ENCODE data around the gene ZNF385B.

The ZNF385B gene

GRCh38 chr2:179447839-179448447 lies 413.5 kb downstream of the ZNF385B start:
- H3K9me3 ChIP-seq (ENCODE audit: control insufficient read depth in 5 of 5, low read length in 5 of 5), result no peaks in the 10 kb centered on the region
- H3K4me1 ChIP-seq (ENCODE audit: control insufficient read depth in 5 of 5, insufficient read depth in 5 of 5, low read length in 5 of 5), result no peaks in the 10 kb centered on the region
- no peaks in the 10 kb centered on the region for H3K27me3 ChIP-seq (ENCODE audit: control insufficient read depth in 5 of 5, insufficient read depth in 4 of 5, low read length in 5 of 5)
- H3K36me3 ChIP-seq (ENCODE audit: control insufficient read depth in 5 of 5, insufficient read depth in 5 of 5, low read length in 5 of 5), result no peaks in the 10 kb centered on the region
- H3K27ac ChIP-seq (ENCODE audit: low read depth, low read length), result no peak overlapping the region
- H3K4me3 ChIP-seq (ENCODE audit: low read depth in 1 of 5, low read length in 5 of 5), result no peak overlapping the region
- H3K9ac ChIP-seq (ENCODE audit: low read length in 5 of 5), result no peak overlapping the region

- no peak overlapping the region for H3K27ac ChIP-seq (ENCODE audit: low read depth, low read length)
- no peak overlapping the region for H3K4me3 ChIP-seq (ENCODE audit: low read depth in 1 of 5, low read length in 5 of 5)
- no peak overlapping the region for H3K9ac ChIP-seq (ENCODE audit: low read length in 5 of 5)
- H3K4me1 ChIP-seq (ENCODE audit: control insufficient read depth in 5 of 5, insufficient read depth in 5 of 5, low read length in 5 of 5), result no peaks in the 10 kb centered on the region
- H3K27me3 ChIP-seq (ENCODE audit: control insufficient read depth in 5 of 5, insufficient read depth in 4 of 5, low read length in 5 of 5), result no peaks in the 10 kb centered on the region
- no peaks in the 10 kb centered on the region for H3K36me3 ChIP-seq (ENCODE audit: control insufficient read depth in 5 of 5, insufficient read depth in 5 of 5, low read length in 5 of 5)
- no peaks in the 10 kb centered on the region for H3K9me3 ChIP-seq (ENCODE audit: control insufficient read depth in 5 of 5, low read length in 5 of 5)
Measured at GRCh38 chr2:179447421-179447820, 414.0 kb downstream of the ZNF385B start.

- H3K27me3 ChIP-seq (ENCODE audit: control insufficient read depth in 5 of 5, insufficient read depth in 4 of 5, low read length in 5 of 5), result no peaks in the 10 kb centered on the region
- no peak overlapping the region for H3K27ac ChIP-seq (ENCODE audit: low read depth, low read length)
Measured at GRCh38 chr2:179446476-179447141, 414.8 kb downstream of the ZNF385B start.

GRCh38 chr2:179444056-179444455 lies 417.4 kb downstream of the ZNF385B start:
- H3K4me3 ChIP-seq (ENCODE audit: low read depth in 1 of 5, low read length in 5 of 5), result no peak overlapping the region
- H3K36me3 ChIP-seq (ENCODE audit: control insufficient read depth in 5 of 5, insufficient read depth in 5 of 5, low read length in 5 of 5), result no peaks in the 10 kb centered on the region
- no peaks in the 10 kb centered on the region for H3K9me3 ChIP-seq (ENCODE audit: control insufficient read depth in 5 of 5, low read length in 5 of 5)
- H3K4me1 ChIP-seq (ENCODE audit: control insufficient read depth in 5 of 5, insufficient read depth in 5 of 5, low read length in 5 of 5), result no peaks in the 10 kb centered on the region
- no peaks in the 10 kb centered on the region for H3K27me3 ChIP-seq (ENCODE audit: control insufficient read depth in 5 of 5, insufficient read depth in 4 of 5, low read length in 5 of 5)
- H3K27ac ChIP-seq (ENCODE audit: low read depth, low read length), result no peak overlapping the region
- no peak overlapping the region for H3K9ac ChIP-seq (ENCODE audit: low read length in 5 of 5)

More at GRCh38 chr2:179446476-179447141, 414.8 kb downstream of the ZNF385B start:
- Histone ChIP-seq H3K36me3 (ENCODE audit: control insufficient read depth in 5 of 5, insufficient read depth in 5 of 5, low read length in 5 of 5) (no peaks in the 10 kb centered on the region), H3K9me3 (ENCODE audit: control insufficient read depth in 5 of 5, low read length in 5 of 5) (no peaks in the 10 kb centered on the region), H3K4me3 (ENCODE audit: low read depth in 1 of 5, low read length in 5 of 5) (no peak overlapping the region), H3K4me1 (ENCODE audit: control insufficient read depth in 5 of 5, insufficient read depth in 5 of 5, low read length in 5 of 5) (no peaks in the 10 kb centered on the region), H3K9ac (ENCODE audit: low read length in 5 of 5) (no peak overlapping the region)

- Histone ChIP-seq H3K4me1 (ENCODE audit: control insufficient read depth in 5 of 5, insufficient read depth in 5 of 5, low read length in 5 of 5) (no peaks in the 10 kb centered on the region), H3K36me3 (ENCODE audit: control insufficient read depth in 5 of 5, insufficient read depth in 5 of 5, low read length in 5 of 5) (no peaks in the 10 kb centered on the region), H3K27me3 (ENCODE audit: control insufficient read depth in 5 of 5, insufficient read depth in 4 of 5, low read length in 5 of 5) (no peaks in the 10 kb centered on the region), H3K9ac (ENCODE audit: low read length in 5 of 5) (no peak overlapping the region), H3K4me3 (ENCODE audit: low read depth in 1 of 5, low read length in 5 of 5) (no peak overlapping the region), H3K27ac (ENCODE audit: low read depth, low read length) (no peak overlapping the region), H3K9me3 (ENCODE audit: control insufficient read depth in 5 of 5, low read length in 5 of 5) (no peaks in the 10 kb centered on the region)
Measured at GRCh38 chr2:179443180-179443579, 418.2 kb downstream of the ZNF385B start.

GRCh38 chr2:179442206-179442605 lies 419.2 kb downstream of the ZNF385B start:
- no peak overlapping the region for H3K4me3 ChIP-seq (ENCODE audit: low read depth in 1 of 5, low read length in 5 of 5)
- no peak overlapping the region for H3K9ac ChIP-seq (ENCODE audit: low read length in 5 of 5)
- H3K27ac ChIP-seq (ENCODE audit: low read depth, low read length), result no peak overlapping the region
- no peaks in the 10 kb centered on the region for H3K36me3 ChIP-seq (ENCODE audit: control insufficient read depth in 5 of 5, insufficient read depth in 5 of 5, low read length in 5 of 5)
- H3K27me3 ChIP-seq (ENCODE audit: control insufficient read depth in 5 of 5, insufficient read depth in 4 of 5, low read length in 5 of 5), result no peaks in the 10 kb centered on the region
- no peaks in the 10 kb centered on the region for H3K9me3 ChIP-seq (ENCODE audit: control insufficient read depth in 5 of 5, low read length in 5 of 5)
- no peaks in the 10 kb centered on the region for H3K4me1 ChIP-seq (ENCODE audit: control insufficient read depth in 5 of 5, insufficient read depth in 5 of 5, low read length in 5 of 5)

- H3K4me3 ChIP-seq (ENCODE audit: low read depth in 1 of 5, low read length in 5 of 5), result no peak overlapping the region
- H3K4me1 ChIP-seq (ENCODE audit: control insufficient read depth in 5 of 5, insufficient read depth in 5 of 5, low read length in 5 of 5), result no peaks in the 10 kb centered on the region
- H3K27me3 ChIP-seq (ENCODE audit: control insufficient read depth in 5 of 5, insufficient read depth in 4 of 5, low read length in 5 of 5), result no peaks in the 10 kb centered on the region
- no peaks in the 10 kb centered on the region for H3K36me3 ChIP-seq (ENCODE audit: control insufficient read depth in 5 of 5, insufficient read depth in 5 of 5, low read length in 5 of 5)
- H3K9ac ChIP-seq (ENCODE audit: low read length in 5 of 5), result no peak overlapping the region
- H3K27ac ChIP-seq (ENCODE audit: low read depth, low read length), result no peak overlapping the region
- H3K9me3 ChIP-seq (ENCODE audit: control insufficient read depth in 5 of 5, low read length in 5 of 5), result no peaks in the 10 kb centered on the region
Measured at GRCh38 chr2:179441551-179441950, 419.9 kb downstream of the ZNF385B start.

- Histone ChIP-seq H3K27me3 (ENCODE audit: control insufficient read depth in 5 of 5, insufficient read depth in 4 of 5, low read length in 5 of 5) (no peaks in the 10 kb centered on the region), H3K27ac (ENCODE audit: low read depth, low read length) (no peak overlapping the region), H3K9ac (ENCODE audit: low read length in 5 of 5) (no peak overlapping the region), H3K4me1 (ENCODE audit: control insufficient read depth in 5 of 5, insufficient read depth in 5 of 5, low read length in 5 of 5) (no peaks in the 10 kb centered on the region), H3K9me3 (ENCODE audit: control insufficient read depth in 5 of 5, low read length in 5 of 5) (no peaks in the 10 kb centered on the region), H3K36me3 (ENCODE audit: control insufficient read depth in 5 of 5, insufficient read depth in 5 of 5, low read length in 5 of 5) (no peaks in the 10 kb centered on the region), H3K4me3 (ENCODE audit: low read depth in 1 of 5, low read length in 5 of 5) (no peak overlapping the region)
Measured at GRCh38 chr2:179440642-179441251, 420.7 kb downstream of the ZNF385B start.

- no peak overlapping the region for H3K4me3 ChIP-seq (ENCODE audit: low read depth in 1 of 5, low read length in 5 of 5)
- no peak overlapping the region for H3K9ac ChIP-seq (ENCODE audit: low read length in 5 of 5)
- H3K4me1 ChIP-seq (ENCODE audit: control insufficient read depth in 5 of 5, insufficient read depth in 5 of 5, low read length in 5 of 5), result no peaks in the 10 kb centered on the region
- no peaks in the 10 kb centered on the region for H3K36me3 ChIP-seq (ENCODE audit: control insufficient read depth in 5 of 5, insufficient read depth in 5 of 5, low read length in 5 of 5)
- H3K27ac ChIP-seq (ENCODE audit: low read depth, low read length), result no peak overlapping the region
- no peaks in the 10 kb centered on the region for H3K9me3 ChIP-seq (ENCODE audit: control insufficient read depth in 5 of 5, low read length in 5 of 5)
- H3K27me3 ChIP-seq (ENCODE audit: control insufficient read depth in 5 of 5, insufficient read depth in 4 of 5, low read length in 5 of 5), result no peaks in the 10 kb centered on the region
Measured at GRCh38 chr2:179438654-179439053, 422.8 kb downstream of the ZNF385B start.

GRCh38 chr2:179437430-179437829 lies 424.0 kb downstream of the ZNF385B start:
- Histone ChIP-seq H3K27me3 (ENCODE audit: control insufficient read depth in 5 of 5, insufficient read depth in 4 of 5, low read length in 5 of 5) (no peaks in the 10 kb centered on the region), H3K36me3 (ENCODE audit: control insufficient read depth in 5 of 5, insufficient read depth in 5 of 5, low read length in 5 of 5) (no peaks in the 10 kb centered on the region), H3K4me1 (ENCODE audit: control insufficient read depth in 5 of 5, insufficient read depth in 5 of 5, low read length in 5 of 5) (no peaks in the 10 kb centered on the region), H3K9me3 (ENCODE audit: control insufficient read depth in 5 of 5, low read length in 5 of 5) (no peaks in the 10 kb centered on the region), H3K4me3 (ENCODE audit: low read depth in 1 of 5, low read length in 5 of 5) (no peak overlapping the region), H3K27ac (ENCODE audit: low read depth, low read length) (no peak overlapping the region), H3K9ac (ENCODE audit: low read length in 5 of 5) (no peak overlapping the region)

All from subcutaneous abdominal adipose tissue (tissue), 5 donors.